SK-N-SH (cell line): ENCODE results near the gene MAOB.

Experiments
- CHD2 ChIP-seq: fragments of 150-350 bp; IDR thresholded peaks from 2 replicates; pipeline ENCODE4 v1.6.1; 2018; ENCODE audit warnings: low read length; ENCODE audit not compliant: partially characterized antibody
- ELF1 ChIP-seq: IDR thresholded peaks from 2 replicates; pipeline ENCODE4 v1.4.0; 2012
- EP300 ChIP-seq, 2 experiments: IDR thresholded peaks; 2 replicates each; pipeline versions ENCODE4 v1.4.0 to v1.6.1; 2012; ENCODE audit warnings: borderline replicate concordance in 1 of 2, low read depth in 1 of 2, low read length in 1 of 2
- FOXJ3 ChIP-seq: sonication (generic); formaldehyde crosslinking; IDR thresholded peaks from 2 replicates; pipeline ENCODE4 v1.5.1; 2020; ENCODE audit warnings: mild to moderate bottlenecking, missing genetic modification reagents
- GATA2 ChIP-seq: sonication (generic); formaldehyde crosslinking; IDR thresholded peaks from 2 replicates; pipeline ENCODE4 v1.5.0; 2020; ENCODE audit warnings: mild to moderate bottlenecking, missing genetic modification reagents
- POLR2AphosphoS5 ChIP-seq: IDR thresholded peaks from 2 replicates; pipeline ENCODE4 v1.6.1; 2012; ENCODE audit warnings: low read depth, low read length
- RAD21 ChIP-seq: IDR thresholded peaks from 2 replicates; pipeline ENCODE4 v1.6.1; 2012; ENCODE audit warnings: mild to moderate bottlenecking, low read length
- RFX5 ChIP-seq: IDR thresholded peaks from 2 replicates; pipeline ENCODE4 v1.6.1; 2012; ENCODE audit warnings: mild to moderate bottlenecking, improper control_type of control experiment, low read length
- TAF1 ChIP-seq: IDR thresholded peaks from 2 replicates; pipeline ENCODE4 v1.6.1; 2012; ENCODE audit warnings: low read depth, mild to moderate bottlenecking, low read length, moderate library complexity, borderline replicate concordance
- YY1 ChIP-seq: IDR thresholded peaks from 2 replicates; pipeline ENCODE4 v1.4.0; 2012; ENCODE audit warnings: low read depth, mild to moderate bottlenecking
- TF ChIP-seq, protein P1 (sequence below): fragments of 200-600 bp; sonication (generic); IDR thresholded peaks from 2 replicates; pipeline ENCODE4 v1.6.1; 2017; ENCODE audit warnings: antibody characterized with exemption, mild to moderate bottlenecking, moderate library complexity
- TF ChIP-seq, protein P2 (sequence below): IDR thresholded peaks from 2 replicates; pipeline ENCODE4 v1.6.1; 2012; ENCODE audit warnings: mild to moderate bottlenecking, low read depth, low read length, moderate library complexity
- TF ChIP-seq, protein P3 (sequence below): IDR thresholded peaks from 2 replicates; pipeline ENCODE4 v1.4.0; 2012; ENCODE audit warnings: low read depth, borderline replicate concordance
- TF ChIP-seq, protein P4 (sequence below): IDR thresholded peaks from 2 replicates; pipeline ENCODE4 v1.4.0; 2012; ENCODE audit warnings: low read depth

DNA sequence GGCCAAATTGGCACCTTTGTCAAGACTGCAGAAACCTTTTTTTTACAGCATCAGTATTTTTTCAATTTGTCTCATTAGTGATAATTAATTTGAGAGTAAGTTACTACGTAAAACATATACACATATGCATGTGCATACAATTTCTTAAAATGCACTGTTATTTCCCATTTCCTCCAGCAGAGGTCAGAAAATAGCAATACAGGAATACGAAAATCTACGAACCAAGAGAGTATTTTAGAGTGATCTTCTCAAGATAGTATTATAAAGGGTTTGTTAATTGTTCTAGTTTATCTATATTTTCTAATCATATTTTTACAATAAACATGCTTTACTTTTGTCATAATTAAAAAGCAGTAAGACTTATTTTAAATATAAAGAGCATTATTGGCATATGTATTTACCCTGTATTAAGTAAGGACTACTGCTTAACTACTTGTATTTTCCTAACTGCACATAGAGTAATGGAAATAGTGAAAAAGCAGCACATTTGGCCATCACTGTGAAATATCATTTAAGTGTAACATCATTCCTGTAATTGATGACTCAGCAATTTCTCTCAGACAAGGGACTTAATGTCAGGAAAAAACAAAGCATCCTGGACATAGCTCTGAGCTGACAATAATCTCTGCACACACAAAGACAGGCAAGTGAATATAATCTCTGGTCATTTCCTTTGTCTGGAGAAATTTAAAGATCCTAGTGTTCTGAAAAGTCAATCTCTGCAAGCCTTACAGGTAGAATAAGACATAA, 45.6 kb downstream of the MAOB start:
- TF ChIP-seq, protein P1, sequence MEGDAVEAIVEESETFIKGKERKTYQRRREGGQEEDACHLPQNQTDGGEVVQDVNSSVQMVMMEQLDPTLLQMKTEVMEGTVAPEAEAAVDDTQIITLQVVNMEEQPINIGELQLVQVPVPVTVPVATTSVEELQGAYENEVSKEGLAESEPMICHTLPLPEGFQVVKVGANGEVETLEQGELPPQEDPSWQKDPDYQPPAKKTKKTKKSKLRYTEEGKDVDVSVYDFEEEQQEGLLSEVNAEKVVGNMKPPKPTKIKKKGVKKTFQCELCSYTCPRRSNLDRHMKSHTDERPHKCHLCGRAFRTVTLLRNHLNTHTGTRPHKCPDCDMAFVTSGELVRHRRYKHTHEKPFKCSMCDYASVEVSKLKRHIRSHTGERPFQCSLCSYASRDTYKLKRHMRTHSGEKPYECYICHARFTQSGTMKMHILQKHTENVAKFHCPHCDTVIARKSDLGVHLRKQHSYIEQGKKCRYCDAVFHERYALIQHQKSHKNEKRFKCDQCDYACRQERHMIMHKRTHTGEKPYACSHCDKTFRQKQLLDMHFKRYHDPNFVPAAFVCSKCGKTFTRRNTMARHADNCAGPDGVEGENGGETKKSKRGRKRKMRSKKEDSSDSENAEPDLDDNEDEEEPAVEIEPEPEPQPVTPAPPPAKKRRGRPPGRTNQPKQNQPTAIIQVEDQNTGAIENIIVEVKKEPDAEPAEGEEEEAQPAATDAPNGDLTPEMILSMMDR = peak; percentile 81
- no peak for TF ChIP-seq GATA2
- TF ChIP-seq RAD21 = peak; percentile 74
- TF ChIP-seq, protein P2, sequence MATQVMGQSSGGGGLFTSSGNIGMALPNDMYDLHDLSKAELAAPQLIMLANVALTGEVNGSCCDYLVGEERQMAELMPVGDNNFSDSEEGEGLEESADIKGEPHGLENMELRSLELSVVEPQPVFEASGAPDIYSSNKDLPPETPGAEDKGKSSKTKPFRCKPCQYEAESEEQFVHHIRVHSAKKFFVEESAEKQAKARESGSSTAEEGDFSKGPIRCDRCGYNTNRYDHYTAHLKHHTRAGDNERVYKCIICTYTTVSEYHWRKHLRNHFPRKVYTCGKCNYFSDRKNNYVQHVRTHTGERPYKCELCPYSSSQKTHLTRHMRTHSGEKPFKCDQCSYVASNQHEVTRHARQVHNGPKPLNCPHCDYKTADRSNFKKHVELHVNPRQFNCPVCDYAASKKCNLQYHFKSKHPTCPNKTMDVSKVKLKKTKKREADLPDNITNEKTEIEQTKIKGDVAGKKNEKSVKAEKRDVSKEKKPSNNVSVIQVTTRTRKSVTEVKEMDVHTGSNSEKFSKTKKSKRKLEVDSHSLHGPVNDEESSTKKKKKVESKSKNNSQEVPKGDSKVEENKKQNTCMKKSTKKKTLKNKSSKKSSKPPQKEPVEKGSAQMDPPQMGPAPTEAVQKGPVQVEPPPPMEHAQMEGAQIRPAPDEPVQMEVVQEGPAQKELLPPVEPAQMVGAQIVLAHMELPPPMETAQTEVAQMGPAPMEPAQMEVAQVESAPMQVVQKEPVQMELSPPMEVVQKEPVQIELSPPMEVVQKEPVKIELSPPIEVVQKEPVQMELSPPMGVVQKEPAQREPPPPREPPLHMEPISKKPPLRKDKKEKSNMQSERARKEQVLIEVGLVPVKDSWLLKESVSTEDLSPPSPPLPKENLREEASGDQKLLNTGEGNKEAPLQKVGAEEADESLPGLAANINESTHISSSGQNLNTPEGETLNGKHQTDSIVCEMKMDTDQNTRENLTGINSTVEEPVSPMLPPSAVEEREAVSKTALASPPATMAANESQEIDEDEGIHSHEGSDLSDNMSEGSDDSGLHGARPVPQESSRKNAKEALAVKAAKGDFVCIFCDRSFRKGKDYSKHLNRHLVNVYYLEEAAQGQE = no peak
- TF ChIP-seq CHD2 = no peak
- no peak for TF ChIP-seq EP300 (IDR thresholded peaks at IDR 0.05; ENCODE audit: borderline replicate concordance in 1 of 2, low read depth in 1 of 2, low read length in 1 of 2)
- TF ChIP-seq, protein P3, sequence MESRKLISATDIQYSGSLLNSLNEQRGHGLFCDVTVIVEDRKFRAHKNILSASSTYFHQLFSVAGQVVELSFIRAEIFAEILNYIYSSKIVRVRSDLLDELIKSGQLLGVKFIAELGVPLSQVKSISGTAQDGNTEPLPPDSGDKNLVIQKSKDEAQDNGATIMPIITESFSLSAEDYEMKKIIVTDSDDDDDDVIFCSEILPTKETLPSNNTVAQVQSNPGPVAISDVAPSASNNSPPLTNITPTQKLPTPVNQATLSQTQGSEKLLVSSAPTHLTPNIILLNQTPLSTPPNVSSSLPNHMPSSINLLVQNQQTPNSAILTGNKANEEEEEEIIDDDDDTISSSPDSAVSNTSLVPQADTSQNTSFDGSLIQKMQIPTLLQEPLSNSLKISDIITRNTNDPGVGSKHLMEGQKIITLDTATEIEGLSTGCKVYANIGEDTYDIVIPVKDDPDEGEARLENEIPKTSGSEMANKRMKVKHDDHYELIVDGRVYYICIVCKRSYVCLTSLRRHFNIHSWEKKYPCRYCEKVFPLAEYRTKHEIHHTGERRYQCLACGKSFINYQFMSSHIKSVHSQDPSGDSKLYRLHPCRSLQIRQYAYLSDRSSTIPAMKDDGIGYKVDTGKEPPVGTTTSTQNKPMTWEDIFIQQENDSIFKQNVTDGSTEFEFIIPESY = no peak
- no peak for TF ChIP-seq RFX5
- TF ChIP-seq POLR2AphosphoS5 = no peak
- TF ChIP-seq FOXJ3 = no peak
- no peak for TF ChIP-seq TAF1
- TF ChIP-seq, protein P4, sequence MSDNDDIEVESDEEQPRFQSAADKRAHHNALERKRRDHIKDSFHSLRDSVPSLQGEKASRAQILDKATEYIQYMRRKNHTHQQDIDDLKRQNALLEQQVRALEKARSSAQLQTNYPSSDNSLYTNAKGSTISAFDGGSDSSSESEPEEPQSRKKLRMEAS = no peak
- TF ChIP-seq ELF1 = no peak
- no peak for TF ChIP-seq YY1
